ENCODE results near the gene MDH2. TPM values are rescaled to one million over a fixed set of nuclear protein-coding genes. Genes with fewer than 3 reads are reported as not detected.
"Not testable (repeated sequence)": the region's sequence is repeated elsewhere in the genome, so short reads cannot be mapped to it uniquely, and the experiment has no call there.

MDH2 gene
- total and polyA plus RNA-seq, 12 donors, result 42.5 to 359 (median 194) TPM

DNA sequence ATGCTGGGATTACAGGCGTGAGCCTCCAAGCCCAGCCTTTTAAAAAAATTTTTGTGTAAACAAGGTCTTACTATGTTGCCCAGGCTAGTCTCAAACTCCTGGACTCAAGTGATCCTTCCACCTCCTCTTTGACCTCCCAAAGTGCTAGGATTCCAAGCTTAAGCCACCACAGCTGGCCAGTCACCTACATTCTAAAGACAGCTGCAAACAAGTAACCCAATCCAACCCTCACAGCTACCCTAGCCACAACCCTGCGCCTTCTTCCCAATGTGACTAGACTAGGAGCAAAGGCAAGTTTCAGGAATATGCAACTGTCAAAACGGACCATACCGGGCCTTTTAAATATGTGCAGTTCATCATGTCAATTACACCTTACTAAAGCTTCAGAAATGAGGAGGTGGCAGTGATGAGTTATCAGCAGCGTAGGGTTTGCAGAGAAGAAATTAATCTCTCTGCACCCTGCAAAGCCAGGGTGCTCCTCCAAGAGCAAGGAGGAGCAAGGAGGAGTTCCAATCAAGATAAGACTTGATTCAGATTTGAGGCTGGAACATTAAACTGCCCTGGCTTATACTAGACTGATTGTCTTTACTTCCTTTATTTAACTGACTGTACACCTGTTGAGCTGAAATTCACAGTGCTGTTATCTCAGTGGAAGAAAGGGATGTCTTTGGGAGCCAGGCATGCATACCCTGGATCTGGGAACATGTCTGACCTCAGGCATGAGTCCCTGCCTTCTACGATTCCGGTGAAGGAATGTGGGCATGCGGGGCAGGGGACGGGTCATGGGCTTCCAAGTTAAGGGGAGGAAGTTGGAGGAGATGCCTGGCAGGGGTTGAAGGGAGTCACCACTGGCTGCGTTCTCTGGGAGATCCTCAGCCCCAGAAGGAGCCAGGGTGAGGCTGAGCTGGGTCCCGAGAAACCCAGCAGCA lies 38.0 kb upstream of the MDH2 start:
- Histone ChIP-seq H3K4me3 (no peak overlapping the region), H3K27me3 (no peaks in the 10 kb centered on the region), H3K36me3 (replicated peaks in 1 of 2) (peaks cover 0 to under 1% of the 10 kb centered on the region in 2 donors), H3K4me1 (replicated peaks in 1 of 2) (peaks cover 0 to 9% of the 10 kb centered on the region in 2 donors), H3K27ac (no peak overlapping the region), H3K9me3 (replicated peaks in 1 of 3) (no peaks in the 10 kb centered on the region)
- 91 to 94% (median 92%) methylated on average over 7 to 11 of the region's 11 CpGs for WGBS, 4 donors
- intact Hi-C loops (cut with DNase I), result loop anchor here in 1 of 2 donors (10.0 kb wide), 1 partner anchor 225 kb away; no protein-coding TSS in a partner anchor
- TF ChIP-seq POLR2A (IDR thresholded peaks at IDR 0.05) (no peak), CTCF (IDR thresholded peaks at IDR 0.05) (no peak)
- no peak for DNase-seq

GRCh38 chr7:76011442-76011861 lies 36.5 kb upstream of the MDH2 start:
- Histone ChIP-seq H3K27me3 (no peaks in the 10 kb centered on the region), H3K27ac (peak overlapping the region in 2 of 5 donors; percentile 5 to 45), H3K4me1 (replicated peaks in 1 of 2) (peaks cover 0 to 9% of the 10 kb centered on the region in 2 donors), H3K4me3 (no peak overlapping the region), H3K36me3 (replicated peaks in 1 of 2) (no peaks in the 10 kb centered on the region), H3K9me3 (replicated peaks in 1 of 3) (no peaks in the 10 kb centered on the region)
- TF ChIP-seq CTCF (IDR thresholded peaks at IDR 0.05), result no peak
- TF ChIP-seq POLR2A (IDR thresholded peaks at IDR 0.05), result no peak
- intact Hi-C loops (cut with DNase I), result loop anchor here in 1 of 2 donors (10.0 kb wide), 1 partner anchor 227 kb away; no protein-coding TSS in a partner anchor
- 61 to 77% (median 64%) methylated on average over 8 of the region's 8 CpGs for WGBS, 4 donors
- DNase-seq, result no peak

GRCh38 chr7:76016191-76016947 lies 31.5 kb upstream of the MDH2 start:
- 84 to 91% (median 89%) methylated on average over 13 of the region's 13 CpGs for WGBS, 4 donors
- no peak for TF ChIP-seq CTCF (IDR thresholded peaks at IDR 0.05)
- no peaks in the 10 kb centered on the region for H3K9me3 ChIP-seq (replicated peaks in 1 of 3)
- intact Hi-C loops (cut with DNase I), result loop anchor here in 1 of 2 donors (10.0 kb wide), 1 partner anchor 232 kb away; no protein-coding TSS in a partner anchor
- DNase-seq, result no peak
- H3K4me3 ChIP-seq, result no peak overlapping the region
- H3K36me3 ChIP-seq (replicated peaks in 1 of 2), result peaks cover 0 to 7% of the 10 kb centered on the region in 2 donors
- no peaks in the 10 kb centered on the region for H3K27me3 ChIP-seq
- H3K27ac ChIP-seq, result no peak overlapping the region
- H3K4me1 ChIP-seq (replicated peaks in 1 of 2), result peaks cover 0 to 4% of the 10 kb centered on the region in 2 donors

DNA sequence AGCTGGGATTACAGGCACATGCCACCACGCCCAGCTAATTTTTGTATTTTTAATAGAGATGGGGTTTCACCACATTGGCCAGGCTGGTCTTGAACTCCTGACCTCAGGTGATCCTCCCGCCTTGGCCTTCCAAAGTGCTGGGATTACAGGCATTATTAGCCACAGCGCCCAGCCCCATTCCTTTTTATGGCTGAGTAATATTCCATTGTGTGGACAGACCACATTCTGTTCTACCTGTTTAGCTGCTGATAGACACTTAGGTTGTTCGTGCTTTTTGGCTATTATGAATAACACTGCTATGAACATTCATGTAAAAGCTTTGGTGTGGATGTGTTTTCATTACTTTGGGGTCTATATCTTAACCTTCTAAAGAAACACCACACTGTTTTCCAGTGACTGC lies 29.4 kb upstream of the MDH2 start:
- not testable (repeated sequence) for H3K9me3 ChIP-seq (replicated peaks in 1 of 3); H3K27ac ChIP-seq; H3K4me1 ChIP-seq (replicated peaks in 1 of 2); H3K4me3 ChIP-seq; DNase-seq; H3K27me3 ChIP-seq
- H3K36me3 ChIP-seq (replicated peaks in 1 of 2), result peaks cover 0 to 15% of the 10 kb centered on the region in 2 donors
- intact Hi-C loops (cut with DNase I), result loop anchor here in 1 of 2 donors (10.0 kb wide), 1 partner anchor 234 kb away; no protein-coding TSS in a partner anchor
- 95 to 99% (median 98%) methylated on average over 3 to 4 of the region's 4 CpGs for whole genome bisulfite sequencing, 4 donors
